Measurements from ENCODE around the gene BLTP3A.
"Not testable (repeated sequence)": the region's sequence is repeated elsewhere in the genome, so short reads cannot be mapped to it uniquely, and the experiment has no call there.

Gene BLTP3A

GRCh38 chr6:34757687-34758274 lies 34.1 kb upstream of the BLTP3A start:
- Histone ChIP-seq H3K4me3 (peak overlapping the region; percentile 77 to 85 (median 81)), H3K27me3 (no peaks in the 10 kb centered on the region), H3K36me3 (peaks cover 29 to 46% (median 38%) of the 10 kb centered on the region in 11 experiments), H3K9ac (peak overlapping the region; percentile 84 to 96 (median 91)), H3K4me2 (peak overlapping the region; percentile 81 to 99 (median 94)), H3K27ac (peak overlapping the region; percentile 86 to 97 (median 93)), H3K9me3 (replicated peaks in 1 of 11) (no peaks in the 10 kb centered on the region), H3K4me1 (peaks cover 14 to 39% (median 19%) of the 10 kb centered on the region in 10 experiments), H4K20me1 (peaks cover 0 to 32% (median 6%) of the 10 kb centered on the region in 11 experiments; a peak in 10 of 22 replicates)
- no peak for TF ChIP-seq Cebpa-rat (IDR thresholded peaks at IDR 0.05)

GRCh38 chr6:34760108-34760507 lies 31.8 kb upstream of the BLTP3A start:
- Histone ChIP-seq H3K9ac (peak overlapping the region in 1 of 11 experiments; percentile 7; a peak in 1 of 22 replicates), H3K36me3 (peaks cover 52 to 69% (median 62%) of the 10 kb centered on the region in 11 experiments)

GRCh38 chr6:34761681-34762080 lies 30.2 kb upstream of the BLTP3A start:
- H3K27me3 ChIP-seq; H3K4me2 ChIP-seq; H3K9me3 ChIP-seq (replicated peaks in 1 of 11); H3K27ac ChIP-seq; H3K4me3 ChIP-seq: not testable (repeated sequence)
- H3K36me3 ChIP-seq = peaks cover 67 to 85% (median 77%) of the 10 kb centered on the region in 11 experiments
- H4K20me1 ChIP-seq = peaks cover 0 to 58% (median 26%) of the 10 kb centered on the region in 11 experiments; a peak in 13 of 22 replicates
- peak overlapping the region in 2 of 11 experiments; percentile 23 to 31; a peak in 3 of 22 replicates for H3K9ac ChIP-seq
- peaks cover 9 to 24% (median 16%) of the 10 kb centered on the region in 10 experiments for H3K4me1 ChIP-seq

More at GRCh38 chr6:34760108-34760507, 31.8 kb upstream of the BLTP3A start:
- H3K4me3 ChIP-seq = no peak overlapping the region
- no peak for TF ChIP-seq Cebpa-rat (IDR thresholded peaks at IDR 0.05)
- no peaks in the 10 kb centered on the region for H3K9me3 ChIP-seq (replicated peaks in 1 of 11)
- H3K4me1 ChIP-seq = peaks cover 14 to 36% (median 18%) of the 10 kb centered on the region in 10 experiments
- H3K27me3 ChIP-seq = no peaks in the 10 kb centered on the region
- no peak overlapping the region for H3K27ac ChIP-seq
- no peak overlapping the region for H3K4me2 ChIP-seq
- peaks cover 0 to 42% (median 13%) of the 10 kb centered on the region in 11 experiments; a peak in 12 of 22 replicates for H4K20me1 ChIP-seq

DNA sequence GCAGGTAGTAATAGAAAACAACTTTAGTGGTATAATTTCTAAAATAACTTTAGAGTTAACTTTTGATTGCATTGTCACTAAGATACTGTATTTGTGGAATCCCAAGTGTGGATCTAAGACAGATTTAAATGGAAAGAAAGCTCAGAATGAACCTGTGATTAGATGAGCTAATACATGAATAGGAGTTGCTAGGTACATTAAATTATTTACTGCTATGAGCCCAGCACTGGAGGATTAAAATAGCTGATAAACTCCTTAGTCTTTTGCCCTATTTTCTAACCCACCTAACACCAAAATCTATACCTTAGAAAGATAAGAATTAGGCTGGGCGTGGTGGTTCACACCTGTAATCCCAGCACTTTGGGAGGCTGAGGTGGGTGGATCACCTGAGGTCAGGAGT lies 23.7 kb upstream of the BLTP3A start:
- Histone ChIP-seq H3K27me3 (no peaks in the 10 kb centered on the region), H3K4me3 (no peak overlapping the region), H3K36me3 (peaks cover 84 to 100% (median 99%) of the 10 kb centered on the region in 11 experiments), H4K20me1 (peaks cover 0 to 70% (median 33%) of the 10 kb centered on the region in 11 experiments; a peak in 14 of 22 replicates), H3K4me2 (no peak overlapping the region), H3K9ac (no peak overlapping the region), H3K4me1 (peaks cover 0 to 33% (median 0%) of the 10 kb centered on the region in 10 experiments; a peak in 6 of 20 replicates), H3K9me3 (replicated peaks in 1 of 11) (no peaks in the 10 kb centered on the region), H3K27ac (no peak overlapping the region)
- TF ChIP-seq Cebpa-rat (IDR thresholded peaks at IDR 0.05) = no peak

- Histone ChIP-seq H4K20me1 (peaks cover 0 to 43% (median 15%) of the 10 kb centered on the region in 11 experiments; a peak in 9 of 22 replicates), H3K9ac (peak overlapping the region in 1 of 11 experiments; percentile 92; a peak in 1 of 22 replicates), H3K27me3 (no peaks in the 10 kb centered on the region), H3K27ac (peak overlapping the region in 3 of 11 experiments; percentile 88 to 98 (median 97); a peak in 4 of 22 replicates), H3K9me3 (replicated peaks in 1 of 11) (no peaks in the 10 kb centered on the region), H3K4me1 (peaks cover 0 to 66% (median 0%) of the 10 kb centered on the region in 10 experiments; a peak in 6 of 20 replicates), H3K4me2 (peak overlapping the region in 3 of 11 experiments; percentile 81 to 94 (median 90); a peak in 5 of 22 replicates), H3K4me3 (no peak overlapping the region), H3K36me3 (peaks cover 55 to 100% (median 96%) of the 10 kb centered on the region in 11 experiments)
- TF ChIP-seq Cebpa-rat (IDR thresholded peaks at IDR 0.05) = no peak
Measured at GRCh38 chr6:34771727-34772126, 20.2 kb upstream of the BLTP3A start.

GRCh38 chr6:34772940-34773339 lies 18.9 kb upstream of the BLTP3A start:
- H3K27ac ChIP-seq = peak overlapping the region in 4 of 11 experiments; percentile 41 to 98 (median 92); a peak in 7 of 22 replicates
- peaks cover 0 to 71% (median 0%) of the 10 kb centered on the region in 10 experiments; a peak in 6 of 20 replicates for H3K4me1 ChIP-seq
- no peaks in the 10 kb centered on the region for H3K27me3 ChIP-seq
- H3K4me2 ChIP-seq = peak overlapping the region in 3 of 11 experiments; percentile 81 to 94 (median 90); a peak in 6 of 22 replicates
- H3K9me3 ChIP-seq (replicated peaks in 1 of 11) = no peaks in the 10 kb centered on the region
- peaks cover 0 to 33% (median 6%) of the 10 kb centered on the region in 11 experiments; a peak in 7 of 22 replicates for H4K20me1 ChIP-seq
- H3K9ac ChIP-seq = peak overlapping the region in 3 of 11 experiments; percentile 76 to 92 (median 88); a peak in 6 of 22 replicates
- TF ChIP-seq Cebpa-rat (IDR thresholded peaks at IDR 0.05) = no peak
- H3K36me3 ChIP-seq = peaks cover 48 to 100% (median 93%) of the 10 kb centered on the region in 11 experiments
- peak overlapping the region in 2 of 10 experiments; percentile 25 to 30; a peak in 1 of 20 replicates for H3K4me3 ChIP-seq

DNA sequence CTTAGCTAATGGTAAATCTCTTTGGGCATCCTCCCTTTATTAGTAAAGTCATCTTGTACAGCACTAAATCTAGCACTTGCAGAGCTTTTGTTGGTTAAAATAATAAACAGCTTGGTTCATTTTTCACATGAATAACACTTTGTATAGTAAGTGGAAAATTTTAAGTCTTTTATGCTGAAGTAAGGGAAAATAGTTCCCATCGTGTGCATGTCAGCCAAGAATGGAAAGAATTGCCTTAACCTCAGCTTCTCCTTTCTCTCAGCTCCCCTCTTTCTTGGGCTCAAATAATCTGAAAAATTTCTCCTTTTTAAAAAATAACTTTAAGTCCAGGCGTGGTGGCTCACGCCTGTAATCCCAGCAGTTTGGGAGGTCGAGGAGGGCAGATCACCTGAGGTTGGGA lies 18.0 kb upstream of the BLTP3A start:
- H3K9me3 ChIP-seq (replicated peaks in 1 of 11) = no peaks in the 10 kb centered on the region
- H4K20me1 ChIP-seq = peaks cover 0 to 27% (median 0%) of the 10 kb centered on the region in 11 experiments; a peak in 5 of 22 replicates
- peak overlapping the region in 4 of 11 experiments; percentile 19 to 92 (median 82); a peak in 7 of 22 replicates for H3K9ac ChIP-seq
- no peaks in the 10 kb centered on the region for H3K27me3 ChIP-seq
- peaks cover 0 to 71% (median 0%) of the 10 kb centered on the region in 10 experiments; a peak in 6 of 20 replicates for H3K4me1 ChIP-seq
- H3K36me3 ChIP-seq = peaks cover 38 to 100% (median 86%) of the 10 kb centered on the region in 11 experiments
- peak overlapping the region in 4 of 11 experiments; percentile 41 to 98 (median 92); a peak in 7 of 22 replicates for H3K27ac ChIP-seq
- H3K4me3 ChIP-seq = no peak overlapping the region
- TF ChIP-seq Cebpa-rat (IDR thresholded peaks at IDR 0.05) = no peak
- peak overlapping the region in 3 of 11 experiments; percentile 81 to 94 (median 90); a peak in 6 of 22 replicates for H3K4me2 ChIP-seq

DNA sequence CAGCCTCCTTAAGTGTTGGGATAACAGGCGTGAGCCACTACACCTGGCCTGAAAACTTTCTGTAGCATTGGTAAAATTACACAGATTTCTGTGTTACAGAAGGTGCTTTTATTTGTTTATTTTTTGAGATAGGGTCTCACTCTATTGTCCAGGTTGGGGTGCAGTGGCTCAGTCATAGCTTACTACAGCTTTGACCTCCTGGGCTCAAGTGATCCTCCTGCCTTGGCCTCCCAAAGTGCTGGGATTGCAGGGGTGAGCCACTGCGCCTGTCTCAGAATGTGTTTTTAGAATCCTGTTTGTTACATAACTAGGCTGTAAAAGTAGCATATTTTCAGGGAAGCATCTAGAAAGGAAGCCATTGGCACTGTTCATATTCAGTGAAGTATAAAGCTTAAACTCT lies 16.9 kb upstream of the BLTP3A start:
- Histone ChIP-seq H3K36me3 (peaks cover 28 to 100% (median 86%) of the 10 kb centered on the region in 11 experiments), H3K9ac (peak overlapping the region in 3 of 11 experiments; percentile 76 to 92 (median 88); a peak in 5 of 22 replicates), H3K4me2 (peak overlapping the region in 3 of 11 experiments; percentile 81 to 94 (median 85); a peak in 6 of 22 replicates), H3K9me3 (replicated peaks in 1 of 11) (no peaks in the 10 kb centered on the region), H3K4me3 (no peak overlapping the region), H4K20me1 (peaks cover 0 to 19% (median 0%) of the 10 kb centered on the region in 11 experiments; a peak in 4 of 22 replicates), H3K27me3 (no peaks in the 10 kb centered on the region), H3K4me1 (peaks cover 0 to 71% (median 0%) of the 10 kb centered on the region in 10 experiments; a peak in 6 of 20 replicates), H3K27ac (peak overlapping the region in 3 of 11 experiments; percentile 88 to 98 (median 97); a peak in 6 of 22 replicates)
- no peak for TF ChIP-seq Cebpa-rat (IDR thresholded peaks at IDR 0.05)

GRCh38 chr6:34785375-34785774 lies 6.5 kb upstream of the BLTP3A start:
- H3K4me2 ChIP-seq, H3K27me3 ChIP-seq, H3K4me3 ChIP-seq, H3K9ac ChIP-seq, H4K20me1 ChIP-seq, H3K27ac ChIP-seq, H3K4me1 ChIP-seq: not testable (repeated sequence)
- Histone ChIP-seq H3K36me3 (peaks cover 0 to 14% (median 5%) of the 10 kb centered on the region in 11 experiments; a peak in 9 of 22 replicates), H3K9me3 (replicated peaks in 1 of 11) (peaks cover 0 to 12% (median 6%) of the 10 kb centered on the region in 11 experiments; a peak in 8 of 22 replicates)

DNA sequence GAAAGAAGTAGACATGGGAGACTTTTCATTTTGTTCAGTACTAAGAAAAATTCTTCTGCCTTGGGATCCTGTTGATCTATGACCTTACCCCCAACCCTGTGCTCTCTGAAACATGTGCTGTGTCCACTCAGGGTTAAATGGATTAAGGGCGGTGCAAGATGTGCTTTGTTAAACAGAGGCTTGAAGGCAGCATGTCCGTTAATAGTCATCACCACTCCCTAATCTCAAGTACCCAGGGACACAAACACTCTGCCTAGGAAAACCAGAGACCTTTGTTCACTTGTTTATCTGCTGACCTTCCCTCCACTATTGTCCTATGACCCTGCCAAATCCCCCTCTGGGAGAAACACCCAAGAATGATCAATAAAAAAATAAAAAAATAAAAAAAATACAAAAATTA lies 4.7 kb upstream of the BLTP3A start:
- Histone ChIP-seq H3K4me1 (peaks cover 9 to 14% (median 11%) of the 10 kb centered on the region in 10 experiments), H3K9me3 (replicated peaks in 1 of 11) (peaks cover 0 to 12% (median 6%) of the 10 kb centered on the region in 11 experiments; a peak in 8 of 22 replicates)
- not testable (repeated sequence) for H4K20me1 ChIP-seq, H3K4me3 ChIP-seq, H3K4me2 ChIP-seq, H3K9ac ChIP-seq, H3K27me3 ChIP-seq, H3K27ac ChIP-seq, H3K36me3 ChIP-seq
